KOPT-K1 (cell line): ENCODE measurements around the gene CDK11A.
"Not testable (repeated sequence)": the region's sequence is repeated elsewhere in the genome, so short reads cannot be mapped to it uniquely, and the experiment has no call there.

Source experiments
- H3K27ac ChIP-seq: fragments of 200-600 bp; sonication (generic); 2 replicates; pipeline ENCODE4 v1.5.1; 2016; ENCODE audit warnings: antibody characterized with exemption, mild to moderate bottlenecking, low read depth, low read length; ENCODE audit not compliant: poor library complexity, severe bottlenecking
- H3K36me3 ChIP-seq: fragments of 200-600 bp; sonication (generic); 2 replicates; pipeline ENCODE4 v1.5.1; 2017; ENCODE audit warnings: antibody characterized with exemption, mild to moderate bottlenecking, low read length, moderate library complexity; ENCODE audit not compliant: insufficient read depth
- H3K9me3 ChIP-seq: fragments of 200-600 bp; sonication (generic); 2 replicates; pipeline ENCODE4 v1.5.1; 2017; ENCODE audit warnings: antibody characterized with exemption, low read length, mild to moderate bottlenecking; ENCODE audit not compliant: insufficient read depth, poor library complexity, severe bottlenecking

Gene CDK11A

GRCh38 chr1:1758059-1758621 is 34.0 kb upstream of the CDK11A start:
- no peak overlapping the region for H3K27ac ChIP-seq
- peaks cover 98% of the 10 kb centered on the region for H3K36me3 ChIP-seq
- H3K9me3 ChIP-seq, result no peaks in the 10 kb centered on the region

GRCh38 chr1:1757422-1758058 is 33.4 kb upstream of the CDK11A start:
- Histone ChIP-seq H3K9me3 (no peaks in the 10 kb centered on the region), H3K36me3 (peaks cover 98% of the 10 kb centered on the region), H3K27ac (no peak overlapping the region)

GRCh38 chr1:1756661-1757421 is 32.7 kb upstream of the CDK11A start:
- peaks cover 97% of the 10 kb centered on the region for H3K36me3 ChIP-seq
- no peaks in the 10 kb centered on the region for H3K9me3 ChIP-seq
- no peak overlapping the region for H3K27ac ChIP-seq

DNA sequence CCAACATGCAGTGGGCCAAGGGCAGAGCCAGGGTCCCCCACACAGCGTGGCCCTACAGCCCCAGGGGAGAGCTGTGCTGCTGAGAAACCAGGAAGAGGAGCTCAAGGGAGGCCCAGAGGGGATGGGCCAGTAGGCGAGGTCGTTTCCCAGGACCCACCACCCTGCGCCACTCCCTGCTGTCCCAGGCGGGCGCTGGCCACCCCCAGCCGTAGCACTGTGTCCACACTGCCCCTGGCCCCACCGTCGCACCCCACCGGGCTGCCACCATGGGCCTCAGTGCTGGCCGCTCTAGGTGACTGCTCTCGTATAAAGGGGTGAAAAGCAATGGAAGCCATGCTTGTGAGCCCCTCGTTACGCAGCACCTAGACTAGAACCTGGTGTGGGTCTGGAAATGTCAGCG is 31.7 kb upstream of the CDK11A start:
- Histone ChIP-seq H3K9me3 (no peaks in the 10 kb centered on the region), H3K27ac (no peak overlapping the region), H3K36me3 (peaks cover 87% of the 10 kb centered on the region)

DNA sequence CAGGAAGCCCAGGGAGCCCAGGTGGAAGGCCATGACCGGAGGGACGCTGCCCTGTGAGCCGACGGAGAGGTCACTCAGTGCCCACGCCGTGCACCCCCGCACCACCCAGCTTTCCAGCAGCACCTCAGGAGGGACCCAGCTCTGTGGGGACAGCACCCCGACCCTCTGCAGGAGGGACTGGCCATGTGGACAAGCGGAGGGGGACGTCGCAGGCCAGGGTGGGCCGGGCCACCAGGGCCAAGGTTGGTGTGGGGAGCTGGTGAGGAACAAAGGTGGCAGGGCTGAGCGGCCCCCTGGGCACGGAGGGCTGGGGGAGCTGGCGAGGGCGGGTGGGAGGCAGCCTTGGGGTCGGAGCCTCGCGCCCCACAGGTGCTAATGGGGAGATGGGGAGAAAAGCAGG is 31.3 kb upstream of the CDK11A start:
- Histone ChIP-seq H3K27ac (no peak overlapping the region), H3K9me3 (no peaks in the 10 kb centered on the region), H3K36me3 (peaks cover 83% of the 10 kb centered on the region)

DNA sequence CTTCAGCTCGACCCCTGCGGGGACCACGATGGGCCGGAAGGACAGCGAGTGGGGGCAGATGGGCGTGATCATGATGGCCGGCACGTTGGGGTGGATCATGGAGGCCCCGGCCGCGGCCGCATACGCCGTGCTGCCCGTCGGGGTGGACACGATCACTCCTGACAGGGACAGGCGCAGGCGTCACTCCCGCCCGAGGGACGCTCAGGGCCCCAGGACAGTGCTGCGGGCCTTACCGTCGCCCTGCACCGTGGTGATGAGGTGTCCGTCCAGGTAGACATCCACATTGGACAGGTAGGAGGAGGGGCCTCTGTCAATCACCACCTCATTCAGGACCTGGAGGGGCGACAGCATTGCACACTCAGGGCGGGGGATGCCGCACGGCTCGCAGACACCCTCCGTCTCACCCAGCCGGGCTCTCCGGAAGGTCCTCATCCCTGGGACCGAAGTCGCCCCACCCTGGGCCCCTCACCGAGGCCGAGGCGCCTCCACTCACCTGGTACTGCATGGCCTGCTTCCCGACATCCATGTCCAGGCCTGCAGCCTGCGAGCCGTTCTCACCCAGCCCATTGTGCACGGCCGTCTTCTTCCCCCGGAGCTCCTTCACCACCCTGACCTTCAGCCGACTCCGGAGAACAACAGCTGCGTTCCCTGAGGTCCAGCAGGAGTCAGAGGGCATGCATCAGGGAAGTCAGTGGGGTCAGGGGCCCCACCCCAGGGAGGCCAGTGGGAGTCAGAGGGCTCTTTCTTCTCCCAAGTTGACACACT is 30.1 kb upstream of the CDK11A start:
- H3K27ac ChIP-seq, result no peak overlapping the region
- no peaks in the 10 kb centered on the region for H3K9me3 ChIP-seq
- peaks cover 71% of the 10 kb centered on the region for H3K36me3 ChIP-seq

DNA sequence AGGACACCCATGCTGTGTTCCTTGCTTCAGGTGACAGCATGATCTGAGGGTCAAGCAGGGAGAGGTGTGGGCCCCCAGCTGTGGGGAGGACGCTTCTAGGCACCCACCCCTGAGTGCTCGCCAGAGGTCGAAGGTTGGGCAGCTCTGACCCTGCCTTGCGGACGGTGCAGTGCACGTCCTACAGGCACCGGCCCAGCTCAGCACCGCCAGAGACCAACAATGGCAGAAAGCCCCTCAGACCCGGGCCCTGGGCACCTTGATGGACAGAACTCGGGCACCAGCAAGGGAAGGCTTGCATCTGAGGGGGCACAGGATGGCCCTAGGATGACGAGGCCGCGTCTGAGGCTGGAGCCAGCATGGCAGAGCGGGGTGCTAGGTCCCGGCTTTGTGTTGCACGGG is 29.4 kb upstream of the CDK11A start:
- Histone ChIP-seq H3K27ac (no peak overlapping the region), H3K9me3 (no peaks in the 10 kb centered on the region), H3K36me3 (peaks cover 64% of the 10 kb centered on the region)

- Histone ChIP-seq H3K27ac (no peak overlapping the region), H3K9me3 (no peaks in the 10 kb centered on the region), H3K36me3 (peaks cover 58% of the 10 kb centered on the region)
Observed at GRCh38 chr1:1752636-1753606, 28.8 kb upstream of the CDK11A start.

DNA sequence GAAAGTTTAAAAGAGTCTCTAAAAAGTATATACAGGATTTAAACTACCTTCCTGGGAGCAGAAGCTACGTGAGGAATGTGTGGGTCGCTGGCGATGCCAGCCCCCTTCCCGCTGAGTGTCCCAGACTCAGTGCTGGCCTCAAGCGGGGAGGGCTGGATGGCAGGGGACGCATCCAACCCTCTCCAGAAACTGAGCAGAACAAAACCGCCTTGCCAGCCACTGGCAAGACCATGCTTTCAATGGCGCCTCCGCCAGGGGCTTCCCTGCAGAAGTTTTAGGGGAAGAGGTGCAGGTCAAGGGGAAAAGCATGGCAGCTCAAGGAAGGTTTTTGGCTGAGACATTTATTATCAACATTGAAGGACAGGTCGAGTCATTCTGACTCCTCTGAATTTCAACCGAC is 28.0 kb upstream of the CDK11A start:
- Histone ChIP-seq H3K36me3 (peaks cover 50% of the 10 kb centered on the region), H3K27ac (no peak overlapping the region)

GRCh38 chr1:1749941-1750340 is 25.8 kb upstream of the CDK11A start:
- H3K36me3 ChIP-seq, result peaks cover 29% of the 10 kb centered on the region
- H3K27ac ChIP-seq, H3K9me3 ChIP-seq: not testable (repeated sequence)

More for the DNA sequence above, 28.0 kb upstream of the CDK11A start:
- H3K9me3 ChIP-seq, result no peaks in the 10 kb centered on the region

- Histone ChIP-seq H3K27ac (no peak overlapping the region), H3K9me3 (no peaks in the 10 kb centered on the region), H3K36me3 (peaks cover 18% of the 10 kb centered on the region)
Observed at GRCh38 chr1:1748686-1749321, 24.6 kb upstream of the CDK11A start.

DNA sequence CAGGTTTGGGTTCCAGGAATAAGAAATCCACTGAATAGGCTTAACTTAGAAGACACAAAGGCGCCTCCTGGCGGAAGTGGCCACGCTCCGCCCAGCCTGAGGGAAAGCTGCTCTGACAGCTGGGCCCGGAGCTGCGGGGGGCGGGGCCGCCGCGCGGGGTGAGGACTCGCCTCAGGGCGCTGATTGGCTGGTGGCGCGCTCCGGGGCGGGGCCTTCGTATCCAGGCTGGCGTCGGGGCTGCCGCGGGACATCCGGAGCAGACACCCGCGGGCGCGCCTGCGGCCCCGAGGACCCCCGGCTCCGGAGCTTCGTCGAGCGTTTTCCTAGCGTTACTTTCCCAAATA is 22.4 kb upstream of the CDK11A start:
- H3K9me3 ChIP-seq, H3K36me3 ChIP-seq: not testable (repeated sequence)
- peak overlapping the region; percentile 77 for H3K27ac ChIP-seq

GRCh38 chr1:1745651-1746565 is 21.8 kb upstream of the CDK11A start:
- peak overlapping the region; percentile 77 for H3K27ac ChIP-seq
- not testable (repeated sequence) for H3K36me3 ChIP-seq, H3K9me3 ChIP-seq
